Liver (tissue), 9 donors: ENCODE results near the gene GPC1. TPM values are rescaled to one million over a fixed set of nuclear protein-coding genes. Genes with fewer than 3 reads are reported as not detected.

ENCODE experiments used
- DNase-seq: peaks from one replicate; pipeline ENCODE4 v3.0.0-alpha.2; 2017; ENCODE audit warnings: low spot score
- H3K27ac ChIP-seq, 2 donors: one replicate each; pipeline ENCODE4 v1.7.0; 2013; ENCODE audit warnings: inconsistent platforms in 2 of 2, low read length in 2 of 2, control low read depth in 1 of 2, low read depth in 1 of 2, mild to moderate bottlenecking in 1 of 2
- H3K27me3 ChIP-seq, 4 donors: one replicate each; pipeline versions ENCODE4 v1.6.1 to v1.7.0; 2013; ENCODE audit warnings: low read length in 3 of 4, inconsistent platforms in 1 of 4, mild to moderate bottlenecking in 1 of 4, moderate library complexity in 1 of 4; ENCODE audit not compliant: control insufficient read depth in 4 of 4, insufficient read depth in 4 of 4
- H3K36me3 ChIP-seq, 4 donors: one replicate each; pipeline versions ENCODE4 v1.6.1 to v1.7.0; 2013; ENCODE audit warnings: low read length in 3 of 4, mild to moderate bottlenecking in 3 of 4, low read depth in 1 of 4, moderate library complexity in 1 of 4; ENCODE audit not compliant: control insufficient read depth in 4 of 4, insufficient read depth in 3 of 4
- H3K4me1 ChIP-seq, 4 donors: one replicate each; pipeline versions ENCODE4 v1.6.1 to v1.7.0; 2013; ENCODE audit warnings: low read length in 3 of 4, mild to moderate bottlenecking in 3 of 4, moderate library complexity in 1 of 4; ENCODE audit not compliant: control insufficient read depth in 4 of 4, insufficient read depth in 4 of 4
- H3K4me3 ChIP-seq, 3 donors: one replicate each; pipeline versions ENCODE4 v1.6.1 to v1.7.0; 2013; ENCODE audit warnings: low read length in 3 of 3, control low read depth in 1 of 3, low read depth in 1 of 3, mild to moderate bottlenecking in 1 of 3
- H3K9ac ChIP-seq, 2 donors: one replicate each; pipeline ENCODE4 v1.7.0; 2013; ENCODE audit warnings: low read length in 2 of 2, mild to moderate bottlenecking in 2 of 2, moderate library complexity in 2 of 2, control low read depth in 1 of 2, low read depth in 1 of 2
- H3K9me3 ChIP-seq, 4 donors: one replicate each; pipeline versions ENCODE4 v1.6.1 to v1.7.0; 2013; ENCODE audit warnings: low read length in 3 of 4; ENCODE audit not compliant: control insufficient read depth in 4 of 4
- ATF3 ChIP-seq: IDR thresholded peaks from 2 replicates; pipeline ENCODE4 v1.6.1; 2016; ENCODE audit warnings: antibody characterized with exemption
- CTCF ChIP-seq: fragments of 150-350 bp; IDR thresholded peaks from 2 replicates; pipeline ENCODE4 v1.5.1; 2017; ENCODE audit warnings: improper control_type of control experiment, low read depth, low read length; ENCODE audit not compliant: missing input control
- EGR1 ChIP-seq, 2 donors: IDR thresholded peaks; 2 replicates each; pipeline ENCODE4 v1.6.1; 2016 to 2018; ENCODE audit warnings: antibody characterized with exemption in 2 of 2, low read depth in 2 of 2
- FOXA1 ChIP-seq: IDR thresholded peaks from 2 replicates; pipeline ENCODE4 v1.6.1; 2016; ENCODE audit warnings: antibody characterized with exemption
- FOXA2 ChIP-seq: IDR thresholded peaks from 2 replicates; pipeline ENCODE4 v1.6.1; 2016; ENCODE audit warnings: antibody characterized with exemption
- GABPA ChIP-seq, 2 donors: IDR thresholded peaks in 1 of 2; conservative IDR thresholded peaks in 1 of 2; 2 replicates each; pipeline ENCODE4 v1.6.1; 2016; ENCODE audit warnings: antibody characterized with exemption in 2 of 2, mild to moderate bottlenecking in 1 of 2, moderate library complexity in 1 of 2
- HNF4A ChIP-seq, 2 donors: conservative IDR thresholded peaks; 2 replicates each; pipeline ENCODE4 v1.6.1; 2016; ENCODE audit warnings: antibody characterized with exemption in 2 of 2, mild to moderate bottlenecking in 2 of 2
- HNF4G ChIP-seq: IDR thresholded peaks from 2 replicates; pipeline ENCODE4 v1.6.1; 2016; ENCODE audit warnings: antibody characterized with exemption
- REST ChIP-seq: IDR thresholded peaks from 2 replicates; pipeline ENCODE4 v1.6.1; 2016; ENCODE audit warnings: antibody characterized with exemption, mild to moderate bottlenecking
- RXRA ChIP-seq, 2 donors: IDR thresholded peaks; 2 replicates each; pipeline ENCODE4 v1.6.1; 2017 to 2018; ENCODE audit warnings: antibody characterized with exemption in 2 of 2, mild to moderate bottlenecking in 1 of 2
- SP1 ChIP-seq: IDR thresholded peaks from 2 replicates; pipeline ENCODE4 v1.6.1; 2018; ENCODE audit warnings: antibody characterized with exemption, mild to moderate bottlenecking
- TAF1 ChIP-seq: conservative IDR thresholded peaks from 2 replicates; pipeline ENCODE4 v1.6.1; 2016; ENCODE audit warnings: antibody characterized with exemption, mild to moderate bottlenecking
- YY1 ChIP-seq: IDR thresholded peaks from 2 replicates; pipeline ENCODE4 v1.6.1; 2016; ENCODE audit warnings: antibody characterized with exemption, mild to moderate bottlenecking
- WGBS: extraction: QIAGEN DNeasy Blood & Tissue Kit; methylation state at CpG from one replicate; pipeline ENCODE4 v1.1.7; 2013; 5-methylcytosine and 5-hydroxymethylcytosine counted together
- polyA plus RNA-seq, 2 donors: library from polyadenylated mRNA; stranded (reverse) in 1 of 2; unstranded in 1 of 2; fragments of 200-250 nt in 1 of 2; fragments of >200 nt in 1 of 2; fragmentation: Nextera tagmentation in 1 of 2; extraction: Ambion mirVana in 1 of 2; gene quantifications; one replicate each; pipeline versions ENCODE4 v1.2.1 to v1.2.3, GENCODE V29; 2013 to 2015
- total RNA-seq, 2 donors: library from RNA; depleted of rRNA; stranded (reverse); fragments of >200 nt; gene quantifications; one replicate each; pipeline ENCODE4 v1.2.3, GENCODE V29; 2014
- TF ChIP-seq, protein P1 (sequence below): IDR thresholded peaks from 2 replicates; pipeline ENCODE4 v1.6.1; 2016; ENCODE audit warnings: antibody characterized with exemption
- donor health status: healthy.
- donor health status: healthy.
- donor health status: healthy.
- donor health status: healthy.
- donor health status: healthy.

Gene GPC1
- total and polyA plus RNA-seq, 4 donors, result 3.2 to 41.0 (median 9.1) TPM

DNA sequence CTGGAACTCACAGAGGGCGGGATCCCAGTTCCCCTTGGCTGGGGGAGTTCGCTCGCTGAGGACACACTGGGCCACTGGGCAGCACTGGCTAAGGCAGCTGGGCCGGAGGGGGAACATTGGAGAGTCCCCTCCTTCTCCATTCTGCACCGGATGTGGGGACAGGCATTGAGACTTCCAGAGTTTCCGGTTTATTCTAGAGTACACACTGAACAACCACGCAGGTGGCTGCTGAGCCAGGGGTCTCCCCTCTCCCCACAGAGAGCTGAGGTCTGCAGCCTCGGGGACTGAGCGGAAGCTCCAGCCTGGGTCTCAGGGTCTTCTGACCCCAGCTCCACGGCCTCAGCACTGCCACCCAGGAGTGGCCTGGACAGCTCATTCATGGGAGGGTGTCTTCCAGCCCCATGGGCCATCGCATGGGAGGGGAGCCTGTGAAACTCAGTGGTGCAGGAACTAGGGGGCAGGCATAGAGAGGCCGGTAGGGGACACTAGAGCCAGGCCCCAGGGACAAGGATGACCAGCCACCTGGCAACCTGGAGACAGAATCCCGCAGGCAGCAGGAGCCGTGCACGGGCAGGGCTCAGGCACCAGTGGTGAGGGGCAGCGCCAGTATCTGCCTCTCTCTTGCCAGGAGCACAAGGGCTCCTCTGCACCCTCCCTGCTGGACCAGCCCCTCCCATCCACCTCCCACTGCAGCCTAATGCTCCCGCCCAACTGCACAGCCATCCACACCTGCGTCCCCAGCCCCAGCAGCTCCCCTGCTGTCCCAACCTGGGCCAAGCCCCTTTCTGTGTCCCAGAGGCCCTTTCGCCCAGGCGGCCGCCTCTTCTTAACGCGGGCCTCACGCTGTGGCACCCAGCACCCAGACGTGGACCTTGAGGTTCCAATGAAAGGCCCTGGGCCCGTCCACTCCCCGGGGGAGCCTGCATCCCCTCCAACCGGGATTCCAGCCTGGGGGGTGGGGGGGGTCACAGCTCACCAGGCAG, 45.1 kb upstream of the GPC1 start:
- H3K4me3 ChIP-seq, result no peak overlapping the region
- 86% methylated on average over 28 of the region's 28 CpGs for WGBS
- no peaks in the 10 kb centered on the region for H3K36me3 ChIP-seq
- no peak for DNase-seq
- no peaks in the 10 kb centered on the region for H3K4me1 ChIP-seq
- no peak overlapping the region for H3K9ac ChIP-seq
- no peaks in the 10 kb centered on the region for H3K9me3 ChIP-seq
- H3K27ac ChIP-seq, result no peak overlapping the region
- no peak for TF ChIP-seq RXRA (IDR thresholded peaks at IDR 0.05)
- TF ChIP-seq GABPA (IDR thresholded peaks at IDR 0.05 in 1 of 2, conservative IDR thresholded peaks at IDR 0.05 in 1 of 2), result peak in 1 of 2 donors; percentile 15
- TF ChIP-seq SP1, result no peak
- TF ChIP-seq REST, result no peak
- no peak for TF ChIP-seq HNF4A (conservative IDR thresholded peaks at IDR 0.05)
- TF ChIP-seq EGR1 (IDR thresholded peaks at IDR 0.05; ENCODE audit: low read depth in 2 of 2), result no peak
- TF ChIP-seq CTCF, result no peak
- TF ChIP-seq, protein P1, sequence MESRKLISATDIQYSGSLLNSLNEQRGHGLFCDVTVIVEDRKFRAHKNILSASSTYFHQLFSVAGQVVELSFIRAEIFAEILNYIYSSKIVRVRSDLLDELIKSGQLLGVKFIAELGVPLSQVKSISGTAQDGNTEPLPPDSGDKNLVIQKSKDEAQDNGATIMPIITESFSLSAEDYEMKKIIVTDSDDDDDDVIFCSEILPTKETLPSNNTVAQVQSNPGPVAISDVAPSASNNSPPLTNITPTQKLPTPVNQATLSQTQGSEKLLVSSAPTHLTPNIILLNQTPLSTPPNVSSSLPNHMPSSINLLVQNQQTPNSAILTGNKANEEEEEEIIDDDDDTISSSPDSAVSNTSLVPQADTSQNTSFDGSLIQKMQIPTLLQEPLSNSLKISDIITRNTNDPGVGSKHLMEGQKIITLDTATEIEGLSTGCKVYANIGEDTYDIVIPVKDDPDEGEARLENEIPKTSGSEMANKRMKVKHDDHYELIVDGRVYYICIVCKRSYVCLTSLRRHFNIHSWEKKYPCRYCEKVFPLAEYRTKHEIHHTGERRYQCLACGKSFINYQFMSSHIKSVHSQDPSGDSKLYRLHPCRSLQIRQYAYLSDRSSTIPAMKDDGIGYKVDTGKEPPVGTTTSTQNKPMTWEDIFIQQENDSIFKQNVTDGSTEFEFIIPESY, result no peak
- no peak for TF ChIP-seq HNF4G
- no peaks in the 10 kb centered on the region for H3K27me3 ChIP-seq

- Histone ChIP-seq H3K9ac (no peak overlapping the region), H3K27me3 (no peaks in the 10 kb centered on the region), H3K9me3 (no peaks in the 10 kb centered on the region), H3K27ac (no peak overlapping the region), H3K4me1 (no peaks in the 10 kb centered on the region), H3K36me3 (no peaks in the 10 kb centered on the region), H3K4me3 (no peak overlapping the region)
- 89% methylated on average over 25 of the region's 25 CpGs for WGBS
- no peak for DNase-seq
- TF ChIP-seq REST, result no peak
- TF ChIP-seq YY1, result no peak
- TF ChIP-seq SP1, result no peak
- no peak for TF ChIP-seq CTCF
- no peak for TF ChIP-seq ATF3
- TF ChIP-seq RXRA (IDR thresholded peaks at IDR 0.05), result no peak
- TF ChIP-seq FOXA2, result no peak
- no peak for TF ChIP-seq FOXA1
- TF ChIP-seq TAF1, result no peak
Observed at GRCh38 chr2:240391111-240392051, 44.1 kb upstream of the GPC1 start.
